Activated B cell treated with CpG ODN at 0.5 μM for 24 hours (primary cell): ENCODE results near the gene CEP78. TPM values are rescaled to one million over a fixed set of nuclear protein-coding genes. Genes with fewer than 3 reads are reported as not detected.

ENCODE experiments used
- ATAC-seq: fragments of 200-7000 bp; cut with Tn5 transposase; one replicate; pipeline ENCODE4 v1.10.0; 2021; ENCODE audit warnings: low read depth, mild to moderate bottlenecking, moderate library complexity
- CTCF ChIA-PET: fragments of 350-600 bp; sonication (Branson Sonifier 250); formaldehyde crosslinking; loops from one replicate; lab custom pipeline; 2021; ENCODE audit warnings: antibody characterized with exemption; lab: Charles Lee
- POLR2A ChIA-PET: fragments of 350-600 bp; sonication (Branson Sonifier 250); formaldehyde crosslinking; loops from one replicate; lab custom pipeline; 2021; ENCODE audit warnings: antibody characterized with exemption; lab: Charles Lee
- DNase-seq: peaks from one replicate; pipeline ENCODE4 v3.0.0; 2022
- H3K27ac Mint-ChIP-seq: one replicate; pipeline ENCODE4 v1.8.0; 2020; ENCODE audit warnings: mixed read lengths
- H3K27me3 Mint-ChIP-seq: one replicate; pipeline ENCODE4 v1.8.0; 2021; ENCODE audit warnings: mixed read lengths
- H3K36me3 Mint-ChIP-seq: one replicate; pipeline ENCODE4 v1.8.0; 2021; ENCODE audit warnings: low read depth, mixed read lengths
- H3K4me1 Mint-ChIP-seq: one replicate; pipeline ENCODE4 v1.8.0; 2021; ENCODE audit warnings: mixed read lengths
- H3K4me3 Mint-ChIP-seq: one replicate; pipeline ENCODE4 v1.8.0; 2020; ENCODE audit warnings: mild to moderate bottlenecking, mixed read lengths
- H3K9me3 Mint-ChIP-seq: one replicate; pipeline ENCODE4 v1.8.0; 2020; ENCODE audit warnings: mixed read lengths
- intact Hi-C: fragments of 100-400 bp; cut with micrococcal nuclease; formaldehyde crosslinking; loops from one replicate; pipeline ENCODE4 v1.15.1; 2024
- total RNA-seq: library from RNA; stranded (reverse); gene quantifications from 2 replicates; pipeline ENCODE4 v1.2.3, GENCODE V29; 2022
- TF ChIP-seq, protein P1 (sequence below): fragments of 200-600 bp; IDR thresholded peaks from one replicate; pipeline ENCODE4 v1.8.0; 2022; ENCODE audit warnings: antibody characterized with exemption, mild to moderate bottlenecking

The CEP78 gene
- total RNA-seq, 1 donor from 2014 or later: 18.1 TPM

GRCh38 chr9:78294290-78295176, 58.7 kb downstream of the CEP78 start:
- ChIA-PET POLR2A (interaction anchor here (0.6 kb wide), 1 partner anchor 8 kb away, joined by 3 read pairs; no protein-coding TSS in a partner anchor), CTCF (no interaction called here)
- Mint-ChIP-seq H3K27ac (no peak overlapping the region), H3K36me3 (peaks cover 7% of the 10 kb centered on the region), H3K4me1 (peaks cover 24% of the 10 kb centered on the region), H3K27me3 (peaks cover 3% of the 10 kb centered on the region), H3K9me3 (no peaks in the 10 kb centered on the region), H3K4me3 (no peak overlapping the region)
- intact Hi-C loops: loop anchor here (5.0 kb wide), 1 partner anchor 1117 kb away; the partner anchor contains the start of gene VPS13A
- ATAC-seq: no peak
- no peak for DNase-seq
- TF ChIP-seq, protein P1, sequence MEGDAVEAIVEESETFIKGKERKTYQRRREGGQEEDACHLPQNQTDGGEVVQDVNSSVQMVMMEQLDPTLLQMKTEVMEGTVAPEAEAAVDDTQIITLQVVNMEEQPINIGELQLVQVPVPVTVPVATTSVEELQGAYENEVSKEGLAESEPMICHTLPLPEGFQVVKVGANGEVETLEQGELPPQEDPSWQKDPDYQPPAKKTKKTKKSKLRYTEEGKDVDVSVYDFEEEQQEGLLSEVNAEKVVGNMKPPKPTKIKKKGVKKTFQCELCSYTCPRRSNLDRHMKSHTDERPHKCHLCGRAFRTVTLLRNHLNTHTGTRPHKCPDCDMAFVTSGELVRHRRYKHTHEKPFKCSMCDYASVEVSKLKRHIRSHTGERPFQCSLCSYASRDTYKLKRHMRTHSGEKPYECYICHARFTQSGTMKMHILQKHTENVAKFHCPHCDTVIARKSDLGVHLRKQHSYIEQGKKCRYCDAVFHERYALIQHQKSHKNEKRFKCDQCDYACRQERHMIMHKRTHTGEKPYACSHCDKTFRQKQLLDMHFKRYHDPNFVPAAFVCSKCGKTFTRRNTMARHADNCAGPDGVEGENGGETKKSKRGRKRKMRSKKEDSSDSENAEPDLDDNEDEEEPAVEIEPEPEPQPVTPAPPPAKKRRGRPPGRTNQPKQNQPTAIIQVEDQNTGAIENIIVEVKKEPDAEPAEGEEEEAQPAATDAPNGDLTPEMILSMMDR: no peak

GRCh38 chr9:78295177-78295575, 59.3 kb downstream of the CEP78 start:
- TF ChIP-seq, protein P1: no peak
- Mint-ChIP-seq H3K27ac (no peak overlapping the region), H3K4me1 (peaks cover 24% of the 10 kb centered on the region), H3K9me3 (no peaks in the 10 kb centered on the region), H3K4me3 (no peak overlapping the region), H3K27me3 (peaks cover 5% of the 10 kb centered on the region), H3K36me3 (peaks cover 11% of the 10 kb centered on the region)
- ChIA-PET POLR2A (no interaction called here), CTCF (no interaction called here)
- ATAC-seq (no peak), DNase-seq (no peak)
- intact Hi-C loops: loop anchor here (5.0 kb wide), 1 partner anchor 1118 kb away; the partner anchor contains the start of gene VPS13A

- no peaks in the 10 kb centered on the region for H3K9me3 Mint-ChIP-seq
- peaks cover 7% of the 10 kb centered on the region for H3K27me3 Mint-ChIP-seq
- H3K27ac Mint-ChIP-seq: no peak overlapping the region
- H3K4me1 Mint-ChIP-seq: peaks cover 24% of the 10 kb centered on the region
- DNase-seq (no peak), ATAC-seq (no peak)
- TF ChIP-seq, protein P1: no peak
- ChIA-PET POLR2A (interaction anchor here (1.2 kb wide), 1 partner anchor 56 kb away, joined by 3 read pairs; no protein-coding TSS in a partner anchor), CTCF (no interaction called here)
- intact Hi-C loops: loop anchor here (2.0 to 5.0 kb wide), 3 partner anchors 35 to 1275 kb away; partner anchors contain the start of genes TLE4 and VPS13A
- H3K4me3 Mint-ChIP-seq: peak overlapping the region; percentile 89
- peaks cover 14% of the 10 kb centered on the region for H3K36me3 Mint-ChIP-seq
These were observed 59.9 kb downstream of the CEP78 start for GRCh38 chr9:78295731-78296130.

GRCh38 chr9:78296201-78296892, 60.5 kb downstream of the CEP78 start:
- Mint-ChIP-seq H3K36me3 (peaks cover 15% of the 10 kb centered on the region), H3K9me3 (no peaks in the 10 kb centered on the region), H3K4me1 (peaks cover 24% of the 10 kb centered on the region), H3K4me3 (peak overlapping the region; percentile 89), H3K27me3 (peaks cover 7% of the 10 kb centered on the region), H3K27ac (peak overlapping the region; percentile 82)
- intact Hi-C loops: loop anchor here (2.0 to 5.0 kb wide), 3 partner anchors 36 to 1274 kb away; partner anchors contain the start of genes TLE4 and VPS13A
- ChIA-PET POLR2A (interaction anchor here (0.8 to 1.6 kb wide), 7 partner anchors 11 to 1276 kb away, joined by 3 to 10 read pairs (median 4); partner anchors contain the start of genes CEP78, TLE4 and VPS13A), CTCF (no interaction called here)
- DNase-seq (peak; percentile 20), ATAC-seq (no peak)
- TF ChIP-seq, protein P1: no peak
